Suprapubic skin (tissue), 4 donors: ENCODE results near the gene C1orf216. TPM values are rescaled to one million over a fixed set of nuclear protein-coding genes. Genes with fewer than 3 reads are reported as not detected.

Experiments used
- DNase-seq, 2 donors: peaks; one replicate each; pipeline ENCODE4 v3.0.0-alpha.2; 2019; ENCODE audit warnings: low spot score in 2 of 2
- H3K27ac ChIP-seq: fragments of 200-600 bp; sonication (generic); one replicate; pipeline ENCODE4 v1.5.1; 2019
- H3K27me3 ChIP-seq: fragments of 200-600 bp; sonication (generic); one replicate; pipeline ENCODE4 v1.5.1; 2019
- H3K36me3 ChIP-seq: fragments of 200-600 bp; sonication (generic); one replicate; pipeline ENCODE4 v1.5.1; 2019
- H3K4me1 ChIP-seq: fragments of 200-600 bp; sonication (generic); one replicate; pipeline ENCODE4 v1.5.1; 2019
- H3K4me3 ChIP-seq: fragments of 200-600 bp; sonication (generic); one replicate; pipeline ENCODE4 v1.5.1; 2019; ENCODE audit warnings: mild to moderate bottlenecking
- H3K9me3 ChIP-seq: fragments of 200-600 bp; sonication (generic); one replicate; pipeline ENCODE4 v1.5.1; 2019
- EP300 ChIP-seq: sonication (generic); formaldehyde crosslinking; IDR thresholded peaks from one replicate; pipeline ENCODE4 v1.6.1; 2017; ENCODE audit warnings: antibody characterized with exemption
- POLR2A ChIP-seq, 2 donors: fragments of 450-650 bp; IDR thresholded peaks; one replicate each; pipeline ENCODE4 v1.6.1; 2017; ENCODE audit warnings: antibody characterized with exemption in 2 of 2, mild to moderate bottlenecking in 2 of 2, moderate library complexity in 2 of 2
- POLR2AphosphoS5 ChIP-seq, 3 donors: sonication (generic); formaldehyde crosslinking; IDR thresholded peaks; one replicate each; pipeline ENCODE4 v1.6.1; 2017; ENCODE audit warnings: antibody characterized with exemption in 3 of 3
- WGBS: methylation state at CpG from one replicate; pipeline ENCODE4 v1.1.5; 2018; 5-methylcytosine and 5-hydroxymethylcytosine counted together
- total RNA-seq, 4 donors: library from RNA; depleted of rRNA; stranded (reverse); fragments of >200 nt; gene quantifications; one replicate each; pipeline ENCODE4 v1.1.0, GENCODE V29; 2016
- TF ChIP-seq, protein P1 (sequence below), 2 donors: fragments of 200-600 bp in 1 of 2; fragments of 450-650 bp in 1 of 2; sonication (generic) in 1 of 2; IDR thresholded peaks; one replicate each; pipeline ENCODE4 v1.5.1; 2016 to 2019; ENCODE audit warnings: antibody characterized with exemption in 2 of 2, mild to moderate bottlenecking in 1 of 2, moderate library complexity in 1 of 2

Gene C1orf216
- total RNA-seq, 4 donors from 2014 or later: 8.9 to 11.8 (median 9.5) TPM

GRCh38 chr1:35688161-35688560 lies 30.5 kb downstream of the C1orf216 start:
- TF ChIP-seq, protein P1, sequence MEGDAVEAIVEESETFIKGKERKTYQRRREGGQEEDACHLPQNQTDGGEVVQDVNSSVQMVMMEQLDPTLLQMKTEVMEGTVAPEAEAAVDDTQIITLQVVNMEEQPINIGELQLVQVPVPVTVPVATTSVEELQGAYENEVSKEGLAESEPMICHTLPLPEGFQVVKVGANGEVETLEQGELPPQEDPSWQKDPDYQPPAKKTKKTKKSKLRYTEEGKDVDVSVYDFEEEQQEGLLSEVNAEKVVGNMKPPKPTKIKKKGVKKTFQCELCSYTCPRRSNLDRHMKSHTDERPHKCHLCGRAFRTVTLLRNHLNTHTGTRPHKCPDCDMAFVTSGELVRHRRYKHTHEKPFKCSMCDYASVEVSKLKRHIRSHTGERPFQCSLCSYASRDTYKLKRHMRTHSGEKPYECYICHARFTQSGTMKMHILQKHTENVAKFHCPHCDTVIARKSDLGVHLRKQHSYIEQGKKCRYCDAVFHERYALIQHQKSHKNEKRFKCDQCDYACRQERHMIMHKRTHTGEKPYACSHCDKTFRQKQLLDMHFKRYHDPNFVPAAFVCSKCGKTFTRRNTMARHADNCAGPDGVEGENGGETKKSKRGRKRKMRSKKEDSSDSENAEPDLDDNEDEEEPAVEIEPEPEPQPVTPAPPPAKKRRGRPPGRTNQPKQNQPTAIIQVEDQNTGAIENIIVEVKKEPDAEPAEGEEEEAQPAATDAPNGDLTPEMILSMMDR (IDR thresholded peaks at IDR 0.05): no peak
- TF ChIP-seq POLR2AphosphoS5 (IDR thresholded peaks at IDR 0.05): no peak
- TF ChIP-seq POLR2A (IDR thresholded peaks at IDR 0.05): no peak
- TF ChIP-seq EP300: no peak
- Histone ChIP-seq H3K9me3 (no peaks in the 10 kb centered on the region), H3K4me3 (no peak overlapping the region), H3K27me3 (peaks cover 13% of the 10 kb centered on the region), H3K4me1 (no peaks in the 10 kb centered on the region), H3K27ac (no peak overlapping the region), H3K36me3 (no peaks in the 10 kb centered on the region)
- no peak for DNase-seq
- WGBS: 89% methylated on average over 5 of the region's 5 CpGs

- no peak for TF ChIP-seq POLR2A (IDR thresholded peaks at IDR 0.05)
- TF ChIP-seq EP300: no peak
- no peak overlapping the region for H3K27ac ChIP-seq
- H3K4me1 ChIP-seq: no peaks in the 10 kb centered on the region
- 68% methylated on average over 5 of the region's 5 CpGs for WGBS
- H3K27me3 ChIP-seq: peaks cover 13% of the 10 kb centered on the region
- no peak for DNase-seq
- no peaks in the 10 kb centered on the region for H3K9me3 ChIP-seq
- H3K36me3 ChIP-seq: no peaks in the 10 kb centered on the region
- H3K4me3 ChIP-seq: no peak overlapping the region
Measured at GRCh38 chr1:35683012-35683411, 35.7 kb downstream of the C1orf216 start.

GRCh38 chr1:35680271-35680670 lies 38.4 kb downstream of the C1orf216 start:
- Histone ChIP-seq H3K27me3 (peaks cover 6% of the 10 kb centered on the region), H3K4me1 (no peaks in the 10 kb centered on the region), H3K9me3 (no peaks in the 10 kb centered on the region), H3K27ac (no peak overlapping the region), H3K36me3 (no peaks in the 10 kb centered on the region), H3K4me3 (no peak overlapping the region)
- DNase-seq: no peak
- WGBS: 93% methylated on average over 3 of the region's 3 CpGs
- TF ChIP-seq EP300: no peak
- TF ChIP-seq POLR2A (IDR thresholded peaks at IDR 0.05): no peak
- TF ChIP-seq POLR2AphosphoS5 (IDR thresholded peaks at IDR 0.05): no peak
- TF ChIP-seq, protein P1 (IDR thresholded peaks at IDR 0.05): no peak

DNA sequence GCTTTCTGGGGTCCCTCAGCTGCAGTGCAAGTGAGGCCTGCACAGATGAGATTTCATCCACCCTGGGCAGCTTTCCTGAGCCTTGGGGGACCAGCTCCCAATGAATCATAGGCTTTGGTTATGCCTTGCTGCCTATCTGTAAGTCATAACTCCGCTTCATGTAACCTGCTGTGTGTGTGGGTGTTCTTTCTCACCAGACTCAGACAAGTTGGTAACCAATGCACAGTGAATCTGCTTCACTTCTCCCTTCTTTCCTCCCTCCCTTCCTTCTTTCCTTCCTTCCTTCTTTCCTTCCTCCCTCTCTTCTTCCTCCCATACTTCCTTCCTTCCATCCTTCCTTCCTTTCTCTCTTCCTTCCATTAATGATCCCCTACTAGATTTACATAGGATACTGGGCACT lies 42.9 kb downstream of the C1orf216 start:
- Histone ChIP-seq H3K27ac (no peak overlapping the region), H3K4me1 (no peaks in the 10 kb centered on the region), H3K27me3 (peaks cover 12% of the 10 kb centered on the region), H3K9me3 (no peaks in the 10 kb centered on the region), H3K36me3 (no peaks in the 10 kb centered on the region), H3K4me3 (no peak overlapping the region)
- 83% methylated on average over 1 of the region's 1 CpG for WGBS
- no peak for DNase-seq
- TF ChIP-seq, protein P1 (IDR thresholded peaks at IDR 0.05): no peak
- TF ChIP-seq POLR2AphosphoS5 (IDR thresholded peaks at IDR 0.05) (no peak), EP300 (no peak), POLR2A (IDR thresholded peaks at IDR 0.05) (no peak)

DNA sequence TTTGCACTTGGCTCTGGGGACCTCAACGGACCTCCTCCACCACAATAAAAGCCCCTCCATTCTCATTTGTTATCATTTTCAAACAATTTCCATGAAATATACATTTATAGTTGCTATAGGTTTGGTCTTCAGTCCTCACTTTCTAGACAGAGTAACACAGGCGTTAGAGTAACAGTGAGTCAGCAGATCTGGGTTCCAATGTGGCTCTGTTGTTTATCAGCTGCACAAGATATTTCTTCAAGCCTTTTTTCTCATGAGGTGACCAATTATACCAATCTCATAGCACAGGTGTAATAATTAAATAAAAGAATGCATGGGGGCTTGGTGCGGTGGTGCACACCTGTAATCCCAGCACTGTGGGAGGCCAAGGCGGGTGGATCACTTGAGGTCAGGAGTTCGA lies 44.6 kb downstream of the C1orf216 start:
- DNase-seq: no peak
- peaks cover 12% of the 10 kb centered on the region for H3K27me3 ChIP-seq
- WGBS: 89% methylated on average over 5 of the region's 5 CpGs
- H3K9me3 ChIP-seq: no peaks in the 10 kb centered on the region
- no peaks in the 10 kb centered on the region for H3K36me3 ChIP-seq
- no peak overlapping the region for H3K4me3 ChIP-seq
- H3K4me1 ChIP-seq: no peaks in the 10 kb centered on the region
- TF ChIP-seq POLR2AphosphoS5 (IDR thresholded peaks at IDR 0.05): no peak
- no peak for TF ChIP-seq EP300
- TF ChIP-seq POLR2A (IDR thresholded peaks at IDR 0.05): no peak
- H3K27ac ChIP-seq: no peak overlapping the region

- H3K4me1 ChIP-seq: no peaks in the 10 kb centered on the region
- TF ChIP-seq POLR2AphosphoS5 (IDR thresholded peaks at IDR 0.05) (no peak), EP300 (no peak), POLR2A (IDR thresholded peaks at IDR 0.05) (no peak)
- TF ChIP-seq, protein P1 (IDR thresholded peaks at IDR 0.05): no peak
- H3K27me3 ChIP-seq: peaks cover 9% of the 10 kb centered on the region
- no peaks in the 10 kb centered on the region for H3K9me3 ChIP-seq
- 70% methylated on average over 4 of the region's 6 CpGs for WGBS
- H3K27ac ChIP-seq: no peak overlapping the region
- no peak for DNase-seq
- no peak overlapping the region for H3K4me3 ChIP-seq
- no peaks in the 10 kb centered on the region for H3K36me3 ChIP-seq
Measured at GRCh38 chr1:35672116-35672515, 46.6 kb downstream of the C1orf216 start.
